HL-60 (cell line): ENCODE results near the gene ZNF454.

Experiments used
- CTCF ChIP-seq: IDR thresholded peaks from one replicate; pipeline ENCODE4 v1.5.1; 2011; ENCODE audit warnings: low read length, control low read depth, inconsistent platforms; ENCODE audit not compliant: insufficient read depth
- POLR2AphosphoS5 ChIP-seq: IDR thresholded peaks from 2 replicates; pipeline ENCODE4 v1.6.1; 2012; ENCODE audit warnings: low read depth
- SPI1 ChIP-seq: IDR thresholded peaks from 2 replicates; pipeline ENCODE4 v1.6.1; 2012; ENCODE audit warnings: low read depth, mild to moderate bottlenecking, borderline replicate concordance

GRCh38 chr5:178998441-178998840 is 57.4 kb downstream of the ZNF454 start:
- no peak for TF ChIP-seq CTCF
- no peak for TF ChIP-seq SPI1
- TF ChIP-seq POLR2AphosphoS5 = no peak
